ENCODE data around the gene SLC50A1. TPM values are rescaled to one million over a fixed set of nuclear protein-coding genes. Genes with fewer than 3 reads are reported as not detected.

The SLC50A1 gene
- total and polyA plus RNA-seq, 9 of the 15 experiments (the other 6 are each of a cell fraction or from before 2014, with no cell fraction given): 46.5 to 132 (median 91.9) TPM

DNA sequence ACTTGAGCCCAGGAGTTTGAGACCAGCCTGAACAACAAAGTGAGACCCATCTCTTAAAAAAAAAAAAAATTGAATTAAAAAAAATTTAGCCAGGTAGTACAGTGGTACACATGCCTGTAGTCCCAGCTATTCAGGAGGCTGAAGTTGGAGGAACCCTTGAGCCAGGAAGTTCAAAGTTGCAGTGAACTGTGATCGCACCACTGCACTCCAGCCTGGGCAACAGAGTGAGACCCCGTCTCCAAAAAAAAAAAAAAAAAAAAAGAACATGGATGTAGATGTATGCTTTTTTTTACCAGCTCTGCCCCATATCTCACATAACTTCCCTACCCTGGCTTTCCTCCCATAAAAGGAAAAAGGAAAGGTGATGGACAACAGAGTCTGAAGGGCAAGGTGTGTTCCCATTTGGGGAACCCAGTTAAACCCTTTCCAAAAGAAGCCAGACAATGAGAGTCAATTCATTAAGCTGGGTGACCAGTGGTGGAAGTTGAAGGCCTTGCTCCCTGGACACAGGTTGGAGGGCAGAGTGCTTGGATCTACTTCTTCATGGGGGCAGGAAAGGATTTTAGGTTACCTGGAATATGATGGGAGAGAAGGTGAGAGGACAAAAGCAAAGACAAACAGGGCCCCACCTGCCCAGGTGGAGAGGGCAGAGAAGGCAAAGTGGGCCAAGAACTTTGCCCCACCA is 34.6 kb downstream of the SLC50A1 start:
- WGBS (ENCODE audit: insufficient coverage, low coverage, missing lambda C conversion rate): no CpG with 5 or more reads among the region's 2 CpGs
- Histone ChIP-seq H3K4me2 (ENCODE audit: insufficient read depth, low read length) (no peak overlapping the region), H4K20me1 (replicated peaks; ENCODE audit: control insufficient read depth, insufficient read depth, low read length) (no peaks in the 10 kb centered on the region), H3K9me1 (ENCODE audit: control insufficient read depth, insufficient read depth, low read length) (no peaks in the 10 kb centered on the region), H3K9ac (ENCODE audit: insufficient read depth in 1 of 2, low read depth in 2 of 2, low read length in 2 of 2) (no peak overlapping the region), H3K4me1 (replicated peaks in 1 of 2; ENCODE audit: control insufficient read depth in 2 of 2, insufficient read depth in 2 of 2, low read length in 2 of 2) (peaks cover 16 to 34% of the 10 kb centered on the region in 2 experiments; a peak in 4 of 5 replicates), H3K9me3 (replicated peaks; ENCODE audit: control insufficient read depth, insufficient read depth, low read depth, low read length) (no peaks in the 10 kb centered on the region), H3K36me3 (ENCODE audit: control insufficient read depth, insufficient read depth, low read length) (peaks cover 35% of the 10 kb centered on the region), H3K4me3 (no peak overlapping the region), H2AFZ (ENCODE audit: low read depth, low read length) (no peak overlapping the region), H3K79me2 (ENCODE audit: control insufficient read depth, insufficient read depth, low read length) (peaks cover 15% of the 10 kb centered on the region), H3K27me3 (ENCODE audit: control insufficient read depth in 2 of 2, insufficient read depth in 2 of 2, low read length in 2 of 2) (no peaks in the 10 kb centered on the region), H3K27ac (ENCODE audit: extremely low read depth, low read depth, low read length) (no peak overlapping the region)
- ChIA-PET CTCF (ENCODE audit: low intra/inter-chr PET ratio) (interaction anchor here (0.8 kb wide), 1 partner anchor 58 kb away, joined by 6 read pairs; no protein-coding TSS in a partner anchor), POLR2A (interaction anchor here (0.6 kb wide), 2 partner anchors 95 to 113 kb away, joined by 3 read pairs; no protein-coding TSS in a partner anchor)
- in situ Hi-C loops (cut with MboI): no loop called here
- TF ChIP-seq ZNF121 (CRISPR knock-in tag; conservative IDR thresholded peaks at IDR 0.05) (peak; percentile 65; the same call in 1 of the 2 replicates), ZBTB17 (CRISPR knock-in tag; IDR thresholded peaks at IDR 0.05) (no peak)
- DNase-seq (ENCODE audit: extremely low read depth in 1 of 4, low spot score in 3 of 4) (peak in 1 of 4 experiments; percentile 0), FAIRE-seq (no peak), ATAC-seq (no peak)
- intact Hi-C loops (cut with micrococcal nuclease): no loop called here
- TSS peak; percentile 25 for BruUV-seq (replicated peaks)

DNA sequence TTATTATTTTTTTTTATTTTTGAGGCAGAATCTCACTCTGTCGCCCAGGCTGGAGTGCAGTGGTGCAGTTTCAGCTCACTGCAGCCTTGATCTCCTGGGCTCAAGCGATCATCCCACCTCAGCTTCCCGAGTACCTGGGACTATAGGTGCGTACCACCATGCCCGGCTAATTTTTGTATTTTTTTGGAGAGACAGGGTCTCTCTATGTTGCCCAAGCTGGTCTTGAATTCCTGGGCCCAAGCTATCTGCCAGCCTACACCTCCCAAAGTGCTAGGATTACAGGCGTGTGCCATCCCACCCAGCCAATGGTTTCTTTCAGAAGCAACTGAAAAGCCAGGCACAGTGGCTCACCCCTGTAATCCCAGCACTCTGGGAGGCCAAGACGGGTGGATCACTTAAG is 35.2 kb downstream of the SLC50A1 start:
- H3K4me2 ChIP-seq (ENCODE audit: insufficient read depth, low read length): no peak overlapping the region
- POLR2A ChIA-PET: interaction anchor here (0.6 to 2.6 kb wide), 2 partner anchors 23 to 96 kb away, joined by 3 to 12 read pairs; no protein-coding TSS in a partner anchor
- WGBS (ENCODE audit: insufficient coverage, low coverage, missing lambda C conversion rate): 83% methylated on average over 7 of the region's 7 CpGs
- no peaks in the 10 kb centered on the region for H3K9me1 ChIP-seq (ENCODE audit: control insufficient read depth, insufficient read depth, low read length)
- H4K20me1 ChIP-seq (replicated peaks; ENCODE audit: control insufficient read depth, insufficient read depth, low read length): no peaks in the 10 kb centered on the region
- peaks cover 35% of the 10 kb centered on the region for H3K36me3 ChIP-seq (ENCODE audit: control insufficient read depth, insufficient read depth, low read length)
- no peaks in the 10 kb centered on the region for H3K27me3 ChIP-seq (ENCODE audit: control insufficient read depth in 2 of 2, insufficient read depth in 2 of 2, low read length in 2 of 2)
- H3K4me1 ChIP-seq (replicated peaks in 1 of 2; ENCODE audit: control insufficient read depth in 2 of 2, insufficient read depth in 2 of 2, low read length in 2 of 2): peaks cover 16 to 40% of the 10 kb centered on the region in 2 experiments; a peak in 4 of 5 replicates
- no peak overlapping the region for H3K9ac ChIP-seq (ENCODE audit: insufficient read depth in 1 of 2, low read depth in 2 of 2, low read length in 2 of 2)
- no peak overlapping the region for H3K4me3 ChIP-seq
- FAIRE-seq: no peak
- in situ Hi-C loops (cut with MboI) (no loop called here), intact Hi-C loops (cut with micrococcal nuclease) (no loop called here)
- H3K27ac ChIP-seq (ENCODE audit: extremely low read depth, low read depth, low read length): no peak overlapping the region
- no peaks in the 10 kb centered on the region for H3K9me3 ChIP-seq (replicated peaks; ENCODE audit: control insufficient read depth, insufficient read depth, low read depth, low read length)
- CTCF ChIA-PET (ENCODE audit: low intra/inter-chr PET ratio): interaction anchor here (0.8 kb wide), 1 partner anchor 58 kb away, joined by 6 read pairs; no protein-coding TSS in a partner anchor
- ATAC-seq: no peak
- BruUV-seq (replicated peaks): no TSS peak
- H2AFZ ChIP-seq (ENCODE audit: low read depth, low read length): no peak overlapping the region
- no peak for DNase-seq (ENCODE audit: extremely low read depth in 1 of 4, low spot score in 3 of 4)
- peaks cover 15% of the 10 kb centered on the region for H3K79me2 ChIP-seq (ENCODE audit: control insufficient read depth, insufficient read depth, low read length)
- TF ChIP-seq RFX7 (CRISPR knock-in tag; IDR thresholded peaks at IDR 0.05): no peak
- TF ChIP-seq, protein P1, sequence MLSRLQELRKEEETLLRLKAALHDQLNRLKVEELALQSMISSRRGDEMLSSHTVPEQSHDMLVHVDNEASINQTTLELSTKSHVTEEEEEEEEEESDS (CRISPR knock-in tag; IDR thresholded peaks at IDR 0.05): no peak
- no peak for TF ChIP-seq HSF4 (CRISPR knock-in tag; IDR thresholded peaks at IDR 0.05; ENCODE audit: borderline replicate concordance)
- no peak for TF ChIP-seq TARDBP (IDR thresholded peaks at IDR 0.05)
- no peak for TF ChIP-seq KDM5B (IDR thresholded peaks at IDR 0.05; ENCODE audit: insufficient replicate concordance, low read depth, low read length)
- no peak for TF ChIP-seq FOXJ3 (CRISPR knock-in tag; IDR thresholded peaks at IDR 0.05)
- TF ChIP-seq, protein P2, sequence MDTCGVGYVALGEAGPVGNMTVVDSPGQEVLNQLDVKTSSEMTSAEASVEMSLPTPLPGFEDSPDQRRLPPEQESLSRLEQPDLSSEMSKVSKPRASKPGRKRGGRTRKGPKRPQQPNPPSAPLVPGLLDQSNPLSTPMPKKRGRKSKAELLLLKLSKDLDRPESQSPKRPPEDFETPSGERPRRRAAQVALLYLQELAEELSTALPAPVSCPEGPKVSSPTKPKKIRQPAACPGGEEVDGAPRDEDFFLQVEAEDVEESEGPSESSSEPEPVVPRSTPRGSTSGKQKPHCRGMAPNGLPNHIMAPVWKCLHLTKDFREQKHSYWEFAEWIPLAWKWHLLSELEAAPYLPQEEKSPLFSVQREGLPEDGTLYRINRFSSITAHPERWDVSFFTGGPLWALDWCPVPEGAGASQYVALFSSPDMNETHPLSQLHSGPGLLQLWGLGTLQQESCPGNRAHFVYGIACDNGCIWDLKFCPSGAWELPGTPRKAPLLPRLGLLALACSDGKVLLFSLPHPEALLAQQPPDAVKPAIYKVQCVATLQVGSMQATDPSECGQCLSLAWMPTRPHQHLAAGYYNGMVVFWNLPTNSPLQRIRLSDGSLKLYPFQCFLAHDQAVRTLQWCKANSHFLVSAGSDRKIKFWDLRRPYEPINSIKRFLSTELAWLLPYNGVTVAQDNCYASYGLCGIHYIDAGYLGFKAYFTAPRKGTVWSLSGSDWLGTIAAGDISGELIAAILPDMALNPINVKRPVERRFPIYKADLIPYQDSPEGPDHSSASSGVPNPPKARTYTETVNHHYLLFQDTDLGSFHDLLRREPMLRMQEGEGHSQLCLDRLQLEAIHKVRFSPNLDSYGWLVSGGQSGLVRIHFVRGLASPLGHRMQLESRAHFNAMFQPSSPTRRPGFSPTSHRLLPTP (IDR thresholded peaks at IDR 0.05; ENCODE audit: borderline replicate concordance, extremely low read depth, insufficient read length): no peak
- TF ChIP-seq, protein P3, sequence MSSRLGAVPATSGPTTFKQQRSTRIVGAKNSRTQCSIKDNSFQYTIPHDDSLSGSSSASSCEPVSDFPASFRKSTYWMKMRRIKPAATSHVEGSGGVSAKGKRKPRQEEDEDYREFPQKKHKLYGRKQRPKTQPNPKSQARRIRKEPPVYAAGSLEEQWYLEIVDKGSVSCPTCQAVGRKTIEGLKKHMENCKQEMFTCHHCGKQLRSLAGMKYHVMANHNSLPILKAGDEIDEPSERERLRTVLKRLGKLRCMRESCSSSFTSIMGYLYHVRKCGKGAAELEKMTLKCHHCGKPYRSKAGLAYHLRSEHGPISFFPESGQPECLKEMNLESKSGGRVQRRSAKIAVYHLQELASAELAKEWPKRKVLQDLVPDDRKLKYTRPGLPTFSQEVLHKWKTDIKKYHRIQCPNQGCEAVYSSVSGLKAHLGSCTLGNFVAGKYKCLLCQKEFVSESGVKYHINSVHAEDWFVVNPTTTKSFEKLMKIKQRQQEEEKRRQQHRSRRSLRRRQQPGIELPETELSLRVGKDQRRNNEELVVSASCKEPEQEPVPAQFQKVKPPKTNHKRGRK (tag; IDR thresholded peaks at IDR 0.05): no peak

All from K562 (cell line).